GM12891 (cell line): ENCODE results near the gene RAB12.

Experiments
- POLR2A ChIP-seq: IDR thresholded peaks from 2 replicates; pipeline ENCODE4 v1.6.1; 2011; ENCODE audit warnings: low read depth, low read length, control low read depth
- POLR2AphosphoS5 ChIP-seq: IDR thresholded peaks from 2 replicates; pipeline ENCODE4 v1.6.1; 2011; ENCODE audit warnings: low read depth, low read length, control low read depth
- POU2F2 ChIP-seq: IDR thresholded peaks from 2 replicates; pipeline ENCODE4 v1.6.1; 2011; ENCODE audit warnings: low read depth, mild to moderate bottlenecking, control low read depth, low read length, moderate library complexity
- SPI1 ChIP-seq: IDR thresholded peaks from 2 replicates; pipeline ENCODE4 v1.6.1; 2011; ENCODE audit warnings: low read depth, low read length, control low read depth
- TAF1 ChIP-seq: IDR thresholded peaks from 2 replicates; pipeline ENCODE4 v1.6.1; 2011; ENCODE audit warnings: low read depth, low read length, control low read depth

DNA sequence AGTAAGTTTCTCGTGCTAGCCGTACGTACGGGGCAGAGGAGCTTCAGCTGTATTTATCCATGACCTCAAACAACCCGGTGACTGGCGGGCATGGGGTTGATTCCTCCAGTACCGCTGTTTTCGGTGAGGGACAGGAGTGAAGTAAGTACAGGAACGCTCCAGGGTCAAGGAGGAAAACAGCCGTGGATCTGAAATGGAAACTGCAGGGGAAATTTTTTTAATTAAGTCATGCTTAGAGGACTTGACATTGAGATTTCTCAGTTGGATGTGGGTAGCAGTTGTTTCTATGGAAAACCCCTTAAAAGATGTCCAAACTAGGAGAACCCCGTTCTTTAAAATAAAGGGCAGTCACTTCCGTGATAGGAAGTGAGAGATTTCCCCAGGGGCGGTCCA is 1.2 kb downstream of the RAB12 start:
- TF ChIP-seq POLR2AphosphoS5 (no peak), POLR2A (peak; percentile 54), TAF1 (no peak), SPI1 (0 out of 2 replicates have a peak, but pooled peaks have one; percentile 27), POU2F2 (no peak)
